IMR-90 (cell line): ENCODE results near the gene ADGRV1. TPM values are rescaled to one million over a fixed set of nuclear protein-coding genes. Genes with fewer than 3 reads are reported as not detected.

Source experiments
- ATAC-seq: fragments of 200-7000 bp; cut with Tn5 transposase; 2 replicates; pipeline ENCODE4 v1.9.1; 2020; ENCODE audit warnings: low read depth, mild to moderate bottlenecking, moderate library complexity
- BruUV-seq: library from RNA; stranded (reverse); fragments of 400-500 nt; replicated peaks from 2 replicates; lab custom pipeline; 2021; lab: Mats Ljungman, UMichigan
- CTCF ChIA-PET: fragments of 300-600 bp; formaldehyde crosslinking; extraction: SDS; loops from one replicate; lab custom pipeline; 2021; ENCODE audit warnings: antibody characterized with exemption; lab: Yijun Ruan, JAX
- POLR2A ChIA-PET: fragments of 300-600 bp; sonication (Branson Sonifier 250); formaldehyde crosslinking; loops from one replicate; lab custom pipeline; 2022; ENCODE audit warnings: antibody characterized with exemption; ENCODE audit not compliant: unreplicated experiment; lab: Charles Lee
- DNase-seq: peaks from one replicate; pipeline ENCODE4 v3.0.0; 2013
- H2AFZ ChIP-seq: replicated peaks from 2 replicates; pipeline ENCODE3; 2013; ENCODE audit warnings: low read length, mild to moderate bottlenecking; ENCODE audit not compliant: poor library complexity
- H2AK5ac ChIP-seq: 2 replicates; pipeline ENCODE4 v1.6.1; 2013; ENCODE audit warnings: low read depth, low read length, inconsistent platforms
- H2AK9ac ChIP-seq: replicated peaks from 2 replicates; pipeline ENCODE3; 2013; ENCODE audit warnings: mild to moderate bottlenecking, low read depth, low read length, moderate library complexity; ENCODE audit not compliant: poor library complexity
- H2BK120ac ChIP-seq: 2 replicates; pipeline ENCODE4 v1.6.1; 2013; ENCODE audit warnings: low read depth, low read length, inconsistent platforms
- H2BK15ac ChIP-seq: 3 replicates; pipeline ENCODE4 v1.6.1; 2013; ENCODE audit warnings: low read depth, low read length, inconsistent platforms
- H2BK20ac ChIP-seq: 2 replicates; pipeline ENCODE4 v1.6.1; 2013; ENCODE audit warnings: low read depth, mild to moderate bottlenecking, inconsistent platforms, low read length, moderate library complexity
- H2BK5ac ChIP-seq: 2 replicates; pipeline ENCODE4 v1.6.1; 2013; ENCODE audit warnings: mild to moderate bottlenecking, low read depth, low read length, inconsistent platforms; ENCODE audit not compliant: poor library complexity, severe bottlenecking
- H3K14ac ChIP-seq: replicated peaks from 2 replicates; pipeline ENCODE4 v1.6.1; 2013; ENCODE audit warnings: low read depth, low read length, inconsistent platforms
- H3K18ac ChIP-seq: 2 replicates; pipeline ENCODE4 v1.6.1; 2013; ENCODE audit warnings: low read depth, low read length, control low read depth
- H3K23ac ChIP-seq: 2 replicates; pipeline ENCODE4 v1.6.1; 2013; ENCODE audit warnings: low read depth, low read length, inconsistent platforms
- H3K27ac ChIP-seq: 2 replicates; pipeline ENCODE4 v1.5.1; 2013; ENCODE audit warnings: mild to moderate bottlenecking, control low read depth, low read length; ENCODE audit not compliant: insufficient read depth
- H3K27me3 ChIP-seq: 2 replicates; pipeline ENCODE4 v1.6.1; 2013; ENCODE audit warnings: low read length; ENCODE audit not compliant: control insufficient read depth, insufficient read depth
- H3K36me3 ChIP-seq: 2 replicates; pipeline ENCODE4 v1.6.1; 2013; ENCODE audit warnings: low read length, mixed read lengths; ENCODE audit not compliant: control insufficient read depth, insufficient read depth
- H3K4ac ChIP-seq: 2 replicates; pipeline ENCODE4 v1.6.1; 2013; ENCODE audit warnings: low read depth, low read length, inconsistent platforms
- H3K4me1 ChIP-seq: 2 replicates; pipeline ENCODE4 v1.6.1; 2013; ENCODE audit warnings: low read length, mixed read lengths; ENCODE audit not compliant: control insufficient read depth, insufficient read depth
- H3K4me2 ChIP-seq: 2 replicates; pipeline ENCODE4 v1.6.1; 2013; ENCODE audit warnings: low read depth, mild to moderate bottlenecking, control low read depth, low read length, moderate library complexity
- H3K4me3 ChIP-seq: 2 replicates; pipeline ENCODE4 v1.5.1; 2013; ENCODE audit warnings: low read depth, mild to moderate bottlenecking, control low read depth, low read length, moderate library complexity; ENCODE audit not compliant: insufficient read depth
- H3K56ac ChIP-seq: 2 replicates; pipeline ENCODE4 v1.6.1; 2013; ENCODE audit warnings: low read length, inconsistent platforms; ENCODE audit not compliant: insufficient read depth; ENCODE audit errors: extremely low read depth
- H3K79me1 ChIP-seq, 2 experiments: 2 replicates each; pipeline ENCODE4 v1.6.1; 2013; ENCODE audit warnings: low read length in 2 of 2, inconsistent platforms in 1 of 2, low read depth in 1 of 2
- H3K9ac ChIP-seq: 2 replicates; pipeline ENCODE4 v1.6.1; 2013; ENCODE audit warnings: low read depth, low read length, control low read depth
- H3K9me1 ChIP-seq: 2 replicates; pipeline ENCODE4 v1.6.1; 2013; ENCODE audit warnings: low read length, inconsistent platforms; ENCODE audit not compliant: insufficient read depth
- H3K9me3 ChIP-seq: 2 replicates; pipeline ENCODE4 v1.6.1; 2013; ENCODE audit warnings: low read length; ENCODE audit not compliant: control insufficient read depth, insufficient read depth
- H4K20me1 ChIP-seq: 2 replicates; pipeline ENCODE4 v1.6.1; 2013; ENCODE audit warnings: low read length, inconsistent platforms; ENCODE audit not compliant: insufficient read depth
- H4K5ac ChIP-seq: 2 replicates; pipeline ENCODE4 v1.6.1; 2013; ENCODE audit warnings: mild to moderate bottlenecking, low read depth, low read length, control low read depth
- H4K8ac ChIP-seq, 2 experiments: 2 replicates each; pipeline ENCODE4 v1.6.1; 2013; ENCODE audit warnings: low read depth in 2 of 2, low read length in 2 of 2, control low read depth in 1 of 2, inconsistent platforms in 1 of 2
- H4K91ac ChIP-seq: 2 replicates; pipeline ENCODE4 v1.6.1; 2013; ENCODE audit warnings: low read depth, low read length, inconsistent platforms; ENCODE audit not compliant: insufficient read depth
- BHLHE40 ChIP-seq: fragments of 150-350 bp; IDR thresholded peaks from 2 replicates; pipeline ENCODE4 v1.6.1; 2016; ENCODE audit warnings: mild to moderate bottlenecking, low read depth, low read length
- CEBPB ChIP-seq: IDR thresholded peaks from 2 replicates; pipeline ENCODE4 v1.6.1; 2012; ENCODE audit warnings: low read depth, low read length, improper control_type of control experiment
- CTCF ChIP-seq: conservative IDR thresholded peaks from 2 replicates; pipeline ENCODE4 v1.5.1; 2012; ENCODE audit warnings: mild to moderate bottlenecking, low read depth, low read length, improper control_type of control experiment
- MAZ ChIP-seq: IDR thresholded peaks from 2 replicates; pipeline ENCODE4 v1.6.1; 2012; ENCODE audit warnings: low read depth, mild to moderate bottlenecking, low read length, improper control_type of control experiment, moderate library complexity, borderline replicate concordance
- MXI1 ChIP-seq: IDR thresholded peaks from 2 replicates; pipeline ENCODE4 v1.6.1; 2012; ENCODE audit warnings: low read depth, mild to moderate bottlenecking, low read length, moderate library complexity, borderline replicate concordance
- NFE2L2 ChIP-seq: fragments of 150-350 bp; IDR thresholded peaks from 2 replicates; pipeline ENCODE4 v1.6.1; 2016; ENCODE audit warnings: low read depth, mild to moderate bottlenecking, low read length
- POLR2A ChIP-seq: IDR thresholded peaks from 2 replicates; pipeline ENCODE4 v1.6.1; 2012; ENCODE audit warnings: mild to moderate bottlenecking, low read depth, low read length
- RAD21 ChIP-seq: IDR thresholded peaks from 2 replicates; pipeline ENCODE4 v1.6.1; 2012; ENCODE audit warnings: low read length, improper control_type of control experiment
- RCOR1 ChIP-seq: IDR thresholded peaks from 2 replicates; pipeline ENCODE4 v1.6.1; 2012; ENCODE audit warnings: mild to moderate bottlenecking, low read length, improper control_type of control experiment; ENCODE audit not compliant: insufficient replicate concordance
- RFX5 ChIP-seq: IDR thresholded peaks from 2 replicates; pipeline ENCODE4 v1.8.0; 2012; ENCODE audit warnings: low read depth, mild to moderate bottlenecking, low read length, moderate library complexity
- SMC3 ChIP-seq: fragments of 150-350 bp; IDR thresholded peaks from 2 replicates; pipeline ENCODE4 v1.6.1; 2016; ENCODE audit warnings: low read depth, mild to moderate bottlenecking, antibody characterized with exemption, low read length, moderate library complexity
- WGBS, 2 experiments: methylation state at CpG; one replicate each; pipeline versions ENCODE4 v1.1.5 to v1.1.7; 2013; ENCODE audit warnings: missing lambda C conversion rate in 2 of 2; ENCODE audit not compliant: insufficient read length in 1 of 2; ENCODE audit errors: extremely low coverage in 2 of 2; 5-methylcytosine and 5-hydroxymethylcytosine counted together
- dilution Hi-C: fragments of 300-500 bp; cut with HindIII; formaldehyde crosslinking; loops from one replicate; pipeline ENCODE4 v1.14.3; 2018; ENCODE audit warnings: low sequenced_read_pairs; ENCODE audit not compliant: unreplicated experiment
- in situ Hi-C: fragments of 300-500 bp; cut with MboI; formaldehyde crosslinking; loops from 3 replicates; pipeline ENCODE4 v1.14.3; 2019; ENCODE audit warnings: low sequenced_read_pairs, inconsistent platforms, mixed read lengths
- intact Hi-C: fragments of 100-400 bp; cut with micrococcal nuclease; formaldehyde crosslinking; loops from 2 replicates; pipeline ENCODE4 v1.10.0; 2022
- polyA plus RNA-seq, 3 experiments: library from polyadenylated mRNA; depleted of rRNA; stranded (reverse); fragments of >200 nt; gene quantifications; 2 replicates each; pipeline ENCODE4 v1.2.3, GENCODE V29; 2012; ENCODE audit warnings: low replicate concordance in 1 of 3
- total RNA-seq: library from RNA; depleted of rRNA; stranded (reverse); fragments of >200 nt; gene quantifications from 2 replicates; pipeline ENCODE4 v1.2.3, GENCODE V29; 2012
- TF ChIP-seq, protein P1 (sequence below): fragments of 150-350 bp; IDR thresholded peaks from 2 replicates; pipeline ENCODE4 v1.6.1; 2016; ENCODE audit warnings: low read depth, mild to moderate bottlenecking, low read length, moderate library complexity, borderline replicate concordance

ADGRV1 gene
- total and polyA plus RNA-seq, 2 of the 4 experiments (the other 2 are of a cell fraction), result under 0.01 TPM; not detected in 1

DNA sequence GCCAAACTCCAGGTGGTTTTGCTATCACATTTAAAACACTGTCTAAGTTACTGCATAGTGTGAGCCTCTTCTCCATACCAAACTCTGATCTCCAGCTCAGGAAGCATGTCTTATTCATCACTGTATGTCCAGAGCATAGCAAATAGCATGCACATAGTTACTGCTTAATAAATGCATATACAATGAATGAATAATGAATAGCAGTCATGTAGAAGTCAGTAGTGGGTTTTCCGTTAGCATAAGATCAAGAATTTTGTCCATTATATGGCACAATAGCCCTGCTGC is 495.1 kb downstream of the ADGRV1 start:
- no TSS peak for BruUV-seq
- CTCF ChIA-PET, result interaction anchor here (0.7 kb wide), 1 partner anchor 1147 kb away, joined by 3 read pairs; no protein-coding TSS in a partner anchor
- no peak overlapping the region for H4K5ac ChIP-seq
- no peak overlapping the region for H4K91ac ChIP-seq
- DNase-seq (no peak), ATAC-seq (no peak)
- no peak overlapping the region for H3K14ac ChIP-seq
- no peaks in the 10 kb centered on the region for H3K9me1 ChIP-seq
- H3K4me2 ChIP-seq, result no peak overlapping the region
- no peak overlapping the region for H2AK9ac ChIP-seq
- H3K4ac ChIP-seq, result no peak overlapping the region
- H3K4me3 ChIP-seq, result no peak overlapping the region
- in situ Hi-C loops (no loop called here), dilution Hi-C loops (no loop called here), intact Hi-C loops (no loop called here)
- TF ChIP-seq NFE2L2, result no peak
- no peak for TF ChIP-seq RAD21
- no peak for TF ChIP-seq CTCF
- no peak for TF ChIP-seq SMC3
- no peak for TF ChIP-seq BHLHE40
- no peak for TF ChIP-seq POLR2A
- TF ChIP-seq MXI1, result no peak
- TF ChIP-seq MAZ, result no peak
- TF ChIP-seq CEBPB, result no peak
- TF ChIP-seq RCOR1, result no peak
- TF ChIP-seq RFX5, result no peak
- TF ChIP-seq, protein P1, sequence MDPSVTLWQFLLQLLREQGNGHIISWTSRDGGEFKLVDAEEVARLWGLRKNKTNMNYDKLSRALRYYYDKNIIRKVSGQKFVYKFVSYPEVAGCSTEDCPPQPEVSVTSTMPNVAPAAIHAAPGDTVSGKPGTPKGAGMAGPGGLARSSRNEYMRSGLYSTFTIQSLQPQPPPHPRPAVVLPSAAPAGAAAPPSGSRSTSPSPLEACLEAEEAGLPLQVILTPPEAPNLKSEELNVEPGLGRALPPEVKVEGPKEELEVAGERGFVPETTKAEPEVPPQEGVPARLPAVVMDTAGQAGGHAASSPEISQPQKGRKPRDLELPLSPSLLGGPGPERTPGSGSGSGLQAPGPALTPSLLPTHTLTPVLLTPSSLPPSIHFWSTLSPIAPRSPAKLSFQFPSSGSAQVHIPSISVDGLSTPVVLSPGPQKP, result no peak
- H2BK15ac ChIP-seq, result no peak overlapping the region
- H3K36me3 ChIP-seq, result no peaks in the 10 kb centered on the region
- H3K27ac ChIP-seq, result no peak overlapping the region
- POLR2A ChIA-PET, result no interaction called here
- H3K79me1 ChIP-seq, result no peaks in the 10 kb centered on the region
- H3K27me3 ChIP-seq, result 0 out of 2 replicates have a peak, but pooled peaks cover 1% of the 10 kb centered on the region
- H2AK5ac ChIP-seq, result no peak overlapping the region
- H4K20me1 ChIP-seq, result no peaks in the 10 kb centered on the region
- H2BK120ac ChIP-seq, result no peak overlapping the region
- H4K8ac ChIP-seq, result no peak overlapping the region
- no CpG with 5 or more reads among the region's 1 CpG for WGBS, 2 experiments
- H3K18ac ChIP-seq, result no peak overlapping the region
- no peak overlapping the region for H3K9ac ChIP-seq
- H3K23ac ChIP-seq, result no peak overlapping the region
- no peak overlapping the region for H3K56ac ChIP-seq
- H2BK20ac ChIP-seq, result no peak overlapping the region
- no peak overlapping the region for H2AFZ ChIP-seq
- no peaks in the 10 kb centered on the region for H3K9me3 ChIP-seq
- H3K4me1 ChIP-seq, result peaks cover 2% of the 10 kb centered on the region; the same call in 1 of the 2 replicates
- H2BK5ac ChIP-seq, result no peak overlapping the region
